ENCODE results near the gene XYLT1.

Gene XYLT1

GRCh38 chr16:17069681-17070080 lies 401.1 kb downstream of the XYLT1 start:
- no peak for DNase-seq

- DNase-seq: no peak
Measured at GRCh38 chr16:17068524-17068923, 402.2 kb downstream of the XYLT1 start.

GRCh38 chr16:17067882-17068281 lies 402.9 kb downstream of the XYLT1 start:
- no peak for DNase-seq

GRCh38 chr16:17063201-17064139 lies 407.3 kb downstream of the XYLT1 start:
- no peak for DNase-seq

DNA sequence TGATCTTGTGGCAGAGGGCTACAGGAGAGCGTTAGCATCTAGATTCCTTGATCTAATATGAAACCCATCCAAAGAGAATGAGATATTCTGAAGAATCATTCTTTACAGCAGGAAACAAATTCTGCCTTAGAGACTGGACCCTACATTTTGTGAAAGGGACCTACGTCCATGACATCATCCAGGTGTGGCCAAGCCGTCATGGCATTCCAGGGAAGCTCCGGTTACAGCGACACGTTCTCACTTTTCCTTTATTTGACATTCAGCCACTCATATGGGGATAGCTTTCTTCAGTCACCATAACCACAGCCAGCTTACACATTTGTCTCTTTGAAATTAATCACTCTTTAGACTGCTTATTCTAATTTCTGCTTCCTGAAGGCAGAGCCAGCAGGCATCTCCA lies 408.1 kb downstream of the XYLT1 start:
- no peak for DNase-seq

- DNase-seq: no peak
Measured at GRCh38 chr16:17061326-17061725, 409.4 kb downstream of the XYLT1 start.

DNA sequence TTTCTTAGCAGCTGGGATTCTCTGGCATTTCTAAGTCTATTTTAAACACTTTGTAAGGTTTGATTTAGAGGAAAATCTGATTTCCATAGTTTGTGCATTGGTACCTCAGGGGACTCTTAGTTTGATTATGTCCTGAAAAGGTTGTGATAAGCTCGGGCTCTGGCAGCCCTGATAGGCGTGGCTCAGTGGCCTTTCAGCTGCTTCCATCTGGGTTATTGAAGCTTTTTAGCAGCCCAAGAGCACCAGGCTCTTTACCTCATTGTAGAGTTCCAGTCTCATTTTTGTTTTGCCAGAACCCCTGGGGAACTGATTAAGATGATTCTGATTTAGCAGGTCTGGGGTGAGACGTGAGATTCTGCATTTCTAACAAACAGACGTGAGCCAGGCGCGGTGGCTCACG lies 412.3 kb downstream of the XYLT1 start:
- no peak for DNase-seq

- DNase-seq: no peak
Measured at GRCh38 chr16:17056666-17057065, 414.1 kb downstream of the XYLT1 start.

GRCh38 chr16:17053536-17054160 lies 417.1 kb downstream of the XYLT1 start:
- DNase-seq: no peak

Data from NCI-H82 (cell line).